Smooth muscle cell of the brain vasculature (primary cell): ENCODE results near the gene SLC16A7.

Experiments
- DNase-seq: peaks from one replicate; pipeline ENCODE4 v3.0.0-alpha.2; 2012; ENCODE audit warnings: low read depth, low spot score

Gene SLC16A7

GRCh38 chr12:59665701-59666100 lies 69.9 kb downstream of the SLC16A7 start:
- DNase-seq: no peak

DNA sequence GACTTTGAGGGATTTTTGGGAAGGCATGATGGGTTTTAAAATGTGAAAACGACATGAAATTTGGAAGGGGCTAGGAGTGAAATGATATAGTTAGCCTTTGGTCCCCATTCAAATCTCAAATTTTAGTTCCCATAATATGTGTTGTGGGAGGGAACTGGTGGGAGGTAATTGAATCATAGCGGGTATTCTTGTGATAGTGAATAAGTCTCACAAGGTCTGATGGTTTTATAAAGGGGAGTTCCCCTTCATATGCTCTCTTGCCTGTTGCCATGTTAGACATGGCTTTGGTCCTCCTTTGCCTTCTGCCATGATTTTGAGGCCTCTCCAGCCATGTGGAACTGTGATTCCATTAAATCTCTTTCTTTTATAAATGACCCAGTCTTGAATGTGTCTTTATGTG lies 72.8 kb downstream of the SLC16A7 start:
- DNase-seq: no peak

GRCh38 chr12:59672273-59672672 lies 76.4 kb downstream of the SLC16A7 start:
- no peak for DNase-seq

GRCh38 chr12:59675461-59675860 lies 79.6 kb downstream of the SLC16A7 start:
- DNase-seq: no peak

GRCh38 chr12:59677857-59678256 lies 82.0 kb downstream of the SLC16A7 start:
- no peak for DNase-seq

DNA sequence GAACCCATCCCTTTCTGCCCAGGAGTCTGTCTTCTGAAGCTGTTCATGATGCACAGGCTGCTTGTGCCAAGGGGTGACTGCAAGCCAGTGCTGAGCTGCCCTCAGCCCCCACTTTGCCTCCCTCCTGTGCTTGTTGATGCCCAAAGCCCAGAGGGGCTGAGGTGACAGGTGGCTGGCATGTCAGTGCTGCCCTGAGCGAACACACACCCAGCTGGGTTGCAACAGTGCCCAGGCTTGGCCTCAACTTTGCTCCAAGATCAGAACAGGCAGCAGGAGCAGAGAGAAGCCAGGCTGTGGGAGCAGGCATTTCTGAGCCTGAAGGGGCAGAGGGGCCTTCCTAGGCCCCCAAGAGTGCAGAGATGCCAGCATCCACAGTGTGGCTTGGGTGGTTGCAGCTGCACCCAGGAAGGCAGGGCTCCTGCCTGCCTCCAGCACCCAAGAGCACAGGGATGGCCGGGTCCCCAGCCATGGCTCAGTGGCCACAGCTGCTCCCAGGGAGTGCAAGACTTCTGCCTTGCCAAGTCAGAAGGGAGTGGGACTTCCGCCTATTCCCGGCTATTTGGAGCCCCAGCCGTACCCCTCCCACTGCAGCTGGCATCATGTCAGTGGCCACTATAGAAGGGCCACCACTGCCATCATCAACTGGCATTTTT lies 83.1 kb downstream of the SLC16A7 start:
- DNase-seq: no peak

GRCh38 chr12:59689776-59690175 lies 93.9 kb downstream of the SLC16A7 start:
- DNase-seq: no peak

DNA sequence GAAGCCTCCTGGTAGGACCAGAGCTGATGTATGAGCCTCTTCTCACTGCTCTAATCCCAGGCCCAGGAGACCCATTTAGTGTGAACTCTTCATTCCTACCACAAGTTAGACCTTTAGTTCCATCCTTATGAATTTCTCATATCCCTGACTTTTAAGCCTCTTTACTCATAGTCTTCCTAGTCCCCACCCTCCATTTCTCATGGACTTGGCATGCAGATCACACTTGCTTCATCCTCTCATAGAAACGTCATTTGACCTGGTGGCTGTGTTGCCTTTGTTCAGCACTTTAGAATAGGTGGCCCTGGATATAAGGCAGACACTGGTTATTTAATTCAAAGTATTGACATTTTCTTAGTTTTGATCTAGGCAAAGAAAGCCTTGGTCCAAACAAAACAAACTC lies 99.5 kb downstream of the SLC16A7 start:
- DNase-seq: no peak

DNA sequence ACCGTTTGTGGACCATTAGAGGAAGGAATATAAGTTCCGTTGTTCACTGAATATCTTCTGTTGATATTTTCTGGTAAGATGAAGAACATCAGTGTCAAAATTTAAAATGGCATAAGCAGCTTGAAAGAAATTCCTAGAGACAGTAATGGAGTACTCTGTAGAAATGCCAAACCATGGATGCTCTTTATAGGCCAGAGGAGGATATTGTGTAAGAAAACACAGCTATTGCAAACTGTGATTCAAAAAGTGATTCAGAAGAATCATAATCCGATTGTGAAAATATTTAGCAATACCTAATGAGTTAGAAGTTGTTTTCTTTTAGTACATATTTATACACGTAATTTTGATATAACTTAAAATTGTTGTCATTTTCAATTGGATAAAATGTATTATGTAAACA lies 102.8 kb downstream of the SLC16A7 start:
- DNase-seq: no peak

DNA sequence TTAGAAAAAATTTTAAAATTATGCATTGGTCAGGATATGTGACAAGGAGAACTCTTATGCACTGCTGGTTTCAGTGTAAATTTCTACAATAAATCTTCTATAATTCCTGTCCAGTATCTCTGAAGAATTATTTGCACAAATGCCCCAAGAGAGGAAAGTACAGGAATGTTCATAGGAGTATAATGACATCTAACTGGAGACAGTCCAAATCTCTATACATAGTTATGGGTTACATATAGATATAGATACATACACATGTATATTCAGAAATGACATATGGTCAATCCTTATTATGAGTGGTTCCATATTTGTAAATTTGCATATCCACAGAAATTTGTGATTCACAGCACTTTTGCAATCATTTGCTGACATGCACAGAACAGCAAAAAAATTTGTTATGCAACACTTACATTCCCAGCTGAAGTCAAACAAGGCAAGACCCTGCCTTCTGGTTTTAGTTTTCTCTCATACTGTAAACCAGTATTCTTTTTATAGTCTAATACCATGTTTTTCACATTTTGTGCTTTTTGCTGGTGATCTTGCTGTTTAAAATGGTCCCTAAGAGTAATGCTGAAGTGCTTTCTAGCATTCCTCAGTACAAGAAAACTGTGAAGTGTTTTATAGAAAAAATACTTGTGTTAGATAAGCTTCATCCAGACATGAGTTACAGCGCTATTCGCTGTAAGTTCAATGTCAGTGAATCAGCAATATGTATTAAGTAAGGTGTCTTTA lies 103.8 kb downstream of the SLC16A7 start:
- no peak for DNase-seq

DNA sequence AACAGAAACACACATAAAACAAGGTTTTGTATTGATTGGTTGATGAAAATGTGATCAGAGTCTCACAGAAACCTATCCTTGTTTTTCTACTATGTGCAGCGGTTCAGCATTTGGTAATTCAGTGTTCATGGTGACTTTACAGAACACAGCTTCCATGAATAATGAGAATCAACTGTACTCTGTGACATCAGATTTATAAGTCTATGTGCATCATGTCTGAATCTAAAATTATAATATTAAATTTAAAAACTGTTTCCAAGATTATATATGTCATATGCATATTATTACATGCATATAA lies 104.3 kb downstream of the SLC16A7 start:
- no peak for DNase-seq

DNA sequence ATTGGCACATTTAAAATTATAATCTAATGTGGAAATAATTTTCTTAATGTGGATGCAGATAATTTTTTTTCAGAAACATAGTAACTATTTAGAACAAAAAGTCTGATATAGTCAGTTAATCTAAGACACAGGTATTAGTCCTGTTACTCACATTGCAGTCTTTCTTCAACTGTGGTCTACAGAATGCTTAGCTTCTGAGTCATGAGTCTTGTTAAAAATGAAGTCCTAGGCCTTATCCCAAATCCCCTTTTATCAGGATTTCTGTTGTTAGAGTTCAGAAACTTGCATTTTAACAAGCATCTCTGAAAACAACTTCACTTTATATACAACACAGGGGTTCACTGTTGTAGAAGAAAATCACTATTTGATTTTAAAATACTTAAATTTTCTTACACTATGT lies 112.2 kb downstream of the SLC16A7 start:
- no peak for DNase-seq

- DNase-seq: no peak
Measured at GRCh38 chr12:59708484-59708883, 112.7 kb downstream of the SLC16A7 start.

DNA sequence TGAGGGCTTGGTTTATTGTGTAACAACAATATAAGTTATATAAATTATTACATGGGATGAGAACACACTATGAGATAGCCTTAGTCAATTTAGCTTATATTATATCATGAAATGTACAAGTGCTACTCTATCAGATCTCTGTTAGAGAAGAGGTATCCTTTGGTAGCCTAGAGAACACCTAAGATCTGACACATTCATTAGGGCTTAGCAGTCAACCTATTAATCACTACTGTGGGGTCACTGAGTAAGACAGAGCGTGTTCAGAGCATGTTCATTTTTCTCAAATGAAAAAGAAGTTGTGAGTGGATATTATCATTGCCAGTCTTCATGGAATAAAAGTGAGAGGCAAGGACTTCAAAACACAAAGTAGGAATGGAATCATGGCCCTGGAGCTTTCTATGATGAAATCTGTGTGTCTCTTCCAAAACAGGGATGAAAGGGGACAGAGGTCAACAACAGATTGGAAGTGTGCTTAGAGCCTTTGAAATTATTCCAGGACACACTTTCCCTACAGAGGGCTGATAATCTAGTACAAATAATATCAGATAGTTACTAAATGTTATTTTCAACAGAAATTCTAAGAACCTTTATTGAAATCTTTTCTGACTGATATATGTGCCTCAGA lies 114.3 kb downstream of the SLC16A7 start:
- DNase-seq: no peak

DNA sequence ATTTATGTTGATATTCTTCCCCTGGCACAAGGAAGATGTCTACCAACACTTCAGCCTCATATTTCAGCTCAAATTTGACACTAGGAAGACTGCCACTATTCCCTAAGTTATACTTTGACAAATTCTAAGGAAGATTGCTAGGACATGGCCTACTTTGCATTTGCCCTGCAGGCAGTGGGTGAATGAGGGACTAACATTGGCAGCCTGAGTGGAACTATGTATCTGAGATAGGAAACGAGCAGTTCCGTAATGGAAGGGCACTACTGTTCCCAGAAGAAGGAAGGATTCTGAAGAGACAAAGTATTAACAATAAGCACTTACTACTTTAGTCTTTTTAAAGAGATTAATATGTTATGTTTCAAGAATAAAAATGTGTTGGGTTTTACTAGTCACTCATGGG lies 115.1 kb downstream of the SLC16A7 start:
- no peak for DNase-seq

- DNase-seq: no peak
Measured at GRCh38 chr12:59715434-59715833, 119.6 kb downstream of the SLC16A7 start.

DNA sequence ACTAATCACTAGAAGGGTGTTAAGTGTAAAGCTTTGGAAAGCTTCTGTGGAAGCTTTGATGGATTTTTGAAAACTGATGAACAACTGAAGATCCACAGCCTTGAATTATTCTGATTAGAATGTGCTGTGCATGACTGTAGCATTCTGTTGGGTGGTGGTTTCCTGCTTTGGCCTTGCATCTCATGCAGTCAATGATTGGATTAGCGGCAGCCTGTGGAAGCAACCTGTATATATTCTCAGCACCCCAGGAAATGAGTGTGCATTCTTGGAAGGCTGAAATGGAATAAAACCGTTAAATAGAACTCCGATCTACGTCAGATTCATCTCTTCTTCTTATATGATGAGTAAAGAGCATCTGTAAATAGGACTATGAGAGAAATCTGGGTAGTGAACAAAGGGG lies 120.2 kb downstream of the SLC16A7 start:
- DNase-seq: no peak

GRCh38 chr12:59717436-59717835 lies 121.6 kb downstream of the SLC16A7 start:
- no peak for DNase-seq

DNA sequence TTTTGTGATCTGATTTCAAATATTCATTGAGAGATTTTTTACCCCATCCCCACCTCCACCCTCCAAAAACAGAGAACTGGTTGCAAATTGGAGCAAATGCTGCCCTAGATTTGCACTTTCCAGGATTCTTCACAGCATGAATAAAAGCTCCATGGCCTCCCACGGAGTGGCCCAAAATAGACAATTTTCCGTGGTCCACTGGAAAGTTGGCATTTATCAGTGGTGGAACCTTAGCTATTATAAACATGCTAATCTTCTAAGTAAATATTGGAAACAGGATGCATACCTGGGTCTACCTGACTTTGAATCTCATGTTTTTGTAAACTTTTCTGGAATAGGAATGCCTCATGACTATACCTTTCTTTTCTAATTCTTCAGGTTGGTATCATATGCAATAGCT lies 123.9 kb downstream of the SLC16A7 start:
- no peak for DNase-seq

GRCh38 chr12:59723520-59723919 lies 127.7 kb downstream of the SLC16A7 start:
- no peak for DNase-seq

DNA sequence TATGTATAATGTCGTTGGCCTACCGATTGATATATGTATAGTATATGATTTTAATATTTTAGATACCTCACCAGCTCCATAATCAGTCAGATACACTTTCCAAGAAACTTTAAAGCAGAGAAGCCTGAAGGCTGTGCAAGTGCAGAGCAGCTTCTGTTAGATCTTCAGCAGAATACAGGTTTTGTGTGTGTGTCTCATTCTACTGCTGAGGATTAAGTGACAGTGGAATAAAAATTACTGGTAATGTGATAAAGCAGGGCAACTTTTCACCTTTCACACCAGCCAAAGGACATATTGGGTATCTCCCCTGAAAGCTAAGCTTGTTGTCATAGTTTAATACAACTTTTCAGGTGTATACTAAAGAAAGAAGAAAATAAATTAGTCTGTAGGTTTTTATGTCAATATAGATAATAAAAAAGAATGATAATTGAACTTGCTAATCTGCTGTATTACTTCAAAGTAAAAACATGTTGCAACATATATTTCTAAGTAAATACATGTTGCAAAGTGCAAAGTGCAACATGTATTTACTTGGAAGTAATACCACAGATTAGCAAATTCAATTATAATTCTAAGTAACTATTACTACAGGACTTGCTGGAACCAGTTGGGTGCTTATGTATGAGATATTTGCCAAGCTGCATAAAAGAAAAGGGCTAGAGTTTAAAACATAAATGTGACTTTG lies 128.3 kb downstream of the SLC16A7 start:
- no peak for DNase-seq

- no peak for DNase-seq
Measured at GRCh38 chr12:59733200-59733599, 137.4 kb downstream of the SLC16A7 start.

GRCh38 chr12:59734371-59734770 lies 138.5 kb downstream of the SLC16A7 start:
- DNase-seq: no peak
